ENCODE results near the gene ISCA2.
"Not testable (repeated sequence)": the region's sequence is repeated elsewhere in the genome, so short reads cannot be mapped to it uniquely, and the experiment has no call there.

The ISCA2 gene

GRCh38 chr14:74532246-74532645 lies 38.7 kb downstream of the ISCA2 start:
- no peaks in the 10 kb centered on the region for H3K36me3 ChIP-seq (ENCODE audit: insufficient read depth, low read length)
- H3K27me3 ChIP-seq (ENCODE audit: insufficient read depth, low read length) = no peaks in the 10 kb centered on the region
- WGBS = 95% methylated on average over 10 of the region's 10 CpGs
- H3K27ac ChIP-seq (ENCODE audit: low read depth, low read length) = no peak overlapping the region
- H3K4me1 ChIP-seq (ENCODE audit: insufficient read depth, low read length) = no peaks in the 10 kb centered on the region
- no peak overlapping the region for H3K9ac ChIP-seq (ENCODE audit: low read depth, low read length)
- H3K9me3 ChIP-seq (ENCODE audit: insufficient read depth, low read depth, low read length) = no peaks in the 10 kb centered on the region
- H3K4me3 ChIP-seq (ENCODE audit: low read length) = no peak overlapping the region

DNA sequence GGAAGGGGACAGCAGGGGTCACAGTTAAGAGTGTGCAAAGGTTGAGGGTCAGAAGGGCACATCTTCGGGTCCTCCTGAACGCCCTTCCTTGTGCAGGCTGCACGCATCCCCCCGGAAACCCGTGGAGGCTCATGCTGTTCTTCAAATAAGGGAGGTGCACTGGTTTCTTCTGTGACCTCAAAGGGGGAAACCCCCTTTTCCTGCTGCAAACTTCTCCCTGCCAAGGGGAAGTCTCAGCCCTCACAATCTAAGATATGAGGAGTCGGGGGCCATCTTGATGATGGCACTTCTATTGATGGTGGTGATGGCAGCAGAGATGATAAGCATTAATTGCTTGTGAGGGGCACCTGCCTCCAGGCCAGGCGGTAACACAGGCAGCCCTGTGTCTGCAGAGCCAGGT lies 40.0 kb downstream of the ISCA2 start:
- 94% methylated on average over 7 of the region's 7 CpGs for WGBS
- Histone ChIP-seq H3K36me3 (ENCODE audit: insufficient read depth, low read length) (no peaks in the 10 kb centered on the region), H3K4me3 (ENCODE audit: low read length) (no peak overlapping the region)

GRCh38 chr14:74535756-74536325 lies 42.3 kb downstream of the ISCA2 start:
- Histone ChIP-seq H3K4me1 (ENCODE audit: insufficient read depth, low read length) (no peaks in the 10 kb centered on the region), H3K9ac (ENCODE audit: low read depth, low read length) (no peak overlapping the region), H3K27me3 (ENCODE audit: insufficient read depth, low read length) (no peaks in the 10 kb centered on the region), H3K27ac (ENCODE audit: low read depth, low read length) (no peak overlapping the region), H3K36me3 (ENCODE audit: insufficient read depth, low read length) (no peaks in the 10 kb centered on the region), H3K9me3 (ENCODE audit: insufficient read depth, low read depth, low read length) (no peaks in the 10 kb centered on the region), H3K4me3 (ENCODE audit: low read length) (no peak overlapping the region)
- 84% methylated on average over 10 of the region's 10 CpGs for WGBS

More for the DNA sequence above, 40.0 kb downstream of the ISCA2 start:
- no peaks in the 10 kb centered on the region for H3K27me3 ChIP-seq (ENCODE audit: insufficient read depth, low read length)
- no peak overlapping the region for H3K9ac ChIP-seq (ENCODE audit: low read depth, low read length)
- H3K4me1 ChIP-seq (ENCODE audit: insufficient read depth, low read length) = no peaks in the 10 kb centered on the region
- H3K9me3 ChIP-seq (ENCODE audit: insufficient read depth, low read depth, low read length) = no peaks in the 10 kb centered on the region
- H3K27ac ChIP-seq (ENCODE audit: low read depth, low read length) = no peak overlapping the region

DNA sequence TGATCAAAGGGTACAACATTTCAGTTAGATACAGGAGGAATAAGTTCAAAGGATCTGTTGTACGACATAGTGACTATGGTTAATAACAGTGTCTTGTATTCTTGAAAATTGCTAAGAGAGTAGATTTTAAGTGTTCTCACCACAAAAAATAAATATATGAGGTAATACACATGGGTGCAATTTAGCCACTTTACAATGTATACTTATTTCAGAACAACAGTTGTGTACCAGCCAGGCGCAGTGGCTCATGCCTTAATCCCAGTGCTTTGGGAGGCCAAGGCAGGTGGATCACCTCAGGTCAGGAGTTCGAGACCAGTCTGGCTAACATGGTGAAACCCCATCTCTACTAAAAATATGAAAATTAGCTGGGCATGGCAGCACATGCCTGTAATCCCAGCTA lies 42.8 kb downstream of the ISCA2 start:
- WGBS = 100% methylated on average over 3 of the region's 3 CpGs
- H3K36me3 ChIP-seq (ENCODE audit: insufficient read depth, low read length) = not testable (repeated sequence)

GRCh38 chr14:74538411-74539391 lies 45.1 kb downstream of the ISCA2 start:
- Histone ChIP-seq H3K36me3 (ENCODE audit: insufficient read depth, low read length) (no peaks in the 10 kb centered on the region), H3K27me3 (ENCODE audit: insufficient read depth, low read length) (no peaks in the 10 kb centered on the region), H3K9ac (ENCODE audit: low read depth, low read length) (no peak overlapping the region), H3K27ac (ENCODE audit: low read depth, low read length) (no peak overlapping the region), H3K9me3 (ENCODE audit: insufficient read depth, low read depth, low read length) (no peaks in the 10 kb centered on the region), H3K4me3 (ENCODE audit: low read length) (no peak overlapping the region), H3K4me1 (ENCODE audit: insufficient read depth, low read length) (no peaks in the 10 kb centered on the region)
- WGBS = 92% methylated on average over 10 of the region's 11 CpGs

More for the DNA sequence above, 42.8 kb downstream of the ISCA2 start:
- H3K27me3 ChIP-seq (ENCODE audit: insufficient read depth, low read length); H3K9me3 ChIP-seq (ENCODE audit: insufficient read depth, low read depth, low read length); H3K4me1 ChIP-seq (ENCODE audit: insufficient read depth, low read length); H3K9ac ChIP-seq (ENCODE audit: low read depth, low read length); H3K27ac ChIP-seq (ENCODE audit: low read depth, low read length); H3K4me3 ChIP-seq (ENCODE audit: low read length): not testable (repeated sequence)

DNA sequence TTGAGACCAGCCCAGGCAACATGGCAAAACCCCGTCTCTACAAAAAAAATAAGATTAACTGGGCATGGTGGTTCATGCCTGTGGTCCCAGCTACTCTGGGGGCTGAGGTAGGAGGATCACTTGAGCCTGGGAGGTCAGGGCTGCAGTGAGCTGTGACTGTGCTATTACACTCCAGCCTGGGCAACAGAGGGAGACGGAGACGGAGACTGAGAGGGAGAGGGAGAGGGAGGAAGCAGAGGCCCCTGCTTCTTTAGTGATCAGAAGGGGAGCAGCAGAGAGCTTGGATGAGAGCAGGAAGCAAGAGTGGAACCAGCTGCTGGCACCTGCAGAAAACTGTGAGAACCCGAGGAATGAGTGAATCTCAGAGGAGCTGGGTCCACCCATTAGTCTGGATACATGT lies 45.9 kb downstream of the ISCA2 start:
- Histone ChIP-seq H3K27me3 (ENCODE audit: insufficient read depth, low read length) (no peaks in the 10 kb centered on the region), H3K27ac (ENCODE audit: low read depth, low read length) (no peak overlapping the region), H3K4me1 (ENCODE audit: insufficient read depth, low read length) (no peaks in the 10 kb centered on the region), H3K9me3 (ENCODE audit: insufficient read depth, low read depth, low read length) (no peaks in the 10 kb centered on the region), H3K36me3 (ENCODE audit: insufficient read depth, low read length) (no peaks in the 10 kb centered on the region), H3K9ac (ENCODE audit: low read depth, low read length) (no peak overlapping the region), H3K4me3 (ENCODE audit: low read length) (no peak overlapping the region)
- 74% methylated on average over 4 of the region's 4 CpGs for WGBS

- WGBS = 87% methylated on average over 3 of the region's 3 CpGs
- Histone ChIP-seq H3K4me1 (ENCODE audit: insufficient read depth, low read length) (no peaks in the 10 kb centered on the region), H3K27me3 (ENCODE audit: insufficient read depth, low read length) (no peaks in the 10 kb centered on the region), H3K4me3 (ENCODE audit: low read length) (no peak overlapping the region), H3K9ac (ENCODE audit: low read depth, low read length) (no peak overlapping the region), H3K9me3 (ENCODE audit: insufficient read depth, low read depth, low read length) (no peaks in the 10 kb centered on the region), H3K27ac (ENCODE audit: low read depth, low read length) (no peak overlapping the region), H3K36me3 (ENCODE audit: insufficient read depth, low read length) (no peaks in the 10 kb centered on the region)
Observed at GRCh38 chr14:74541225-74541624, 47.7 kb downstream of the ISCA2 start.

DNA sequence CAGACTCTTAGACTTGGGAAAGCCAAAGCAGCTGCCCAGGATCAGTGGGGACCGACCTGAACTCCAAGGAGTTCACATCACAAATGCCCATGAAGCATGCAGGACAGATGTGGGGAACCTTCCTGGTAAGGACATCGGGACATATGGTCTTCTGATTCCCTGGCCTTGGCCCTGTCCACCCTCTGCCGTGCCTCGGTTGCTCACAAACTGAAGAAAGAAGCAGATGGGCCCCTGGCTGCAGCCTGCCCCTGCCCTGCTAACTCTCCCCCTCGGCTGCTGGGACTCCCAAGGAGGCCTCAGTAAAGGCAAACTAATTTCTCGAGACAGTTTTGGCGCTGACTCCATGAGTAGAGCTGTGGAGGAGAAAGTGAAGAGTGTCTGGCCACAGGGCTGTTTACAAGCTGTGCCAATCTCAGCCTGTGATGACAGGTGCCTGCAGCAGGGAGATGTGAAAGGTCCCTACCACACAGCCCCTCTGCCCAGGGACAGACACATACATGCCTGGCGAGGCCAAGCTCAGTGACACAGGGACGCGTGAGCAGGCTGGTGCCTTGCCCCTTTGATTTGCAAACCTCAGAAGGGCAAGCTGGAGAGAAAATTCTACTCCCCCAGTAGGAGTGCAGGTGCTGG lies 48.6 kb downstream of the ISCA2 start:
- WGBS = 85% methylated on average over 10 of the region's 10 CpGs

GRCh38 chr14:74543771-74544438 lies 50.3 kb downstream of the ISCA2 start:
- Histone ChIP-seq H3K4me1 (ENCODE audit: insufficient read depth, low read length) (no peaks in the 10 kb centered on the region), H3K9ac (ENCODE audit: low read depth, low read length) (no peak overlapping the region), H3K27ac (ENCODE audit: low read depth, low read length) (no peak overlapping the region), H3K4me3 (ENCODE audit: low read length) (no peak overlapping the region), H3K9me3 (ENCODE audit: insufficient read depth, low read depth, low read length) (no peaks in the 10 kb centered on the region), H3K27me3 (ENCODE audit: insufficient read depth, low read length) (no peaks in the 10 kb centered on the region), H3K36me3 (ENCODE audit: insufficient read depth, low read length) (no peaks in the 10 kb centered on the region)
- WGBS = 91% methylated on average over 5 of the region's 5 CpGs

More for the DNA sequence above, 48.6 kb downstream of the ISCA2 start:
- Histone ChIP-seq H3K4me1 (ENCODE audit: insufficient read depth, low read length) (no peaks in the 10 kb centered on the region), H3K36me3 (ENCODE audit: insufficient read depth, low read length) (no peaks in the 10 kb centered on the region), H3K27me3 (ENCODE audit: insufficient read depth, low read length) (no peaks in the 10 kb centered on the region), H3K9me3 (ENCODE audit: insufficient read depth, low read depth, low read length) (no peaks in the 10 kb centered on the region), H3K4me3 (ENCODE audit: low read length) (no peak overlapping the region), H3K27ac (ENCODE audit: low read depth, low read length) (no peak overlapping the region), H3K9ac (ENCODE audit: low read depth, low read length) (no peak overlapping the region)

GRCh38 chr14:74545386-74545785 lies 51.8 kb downstream of the ISCA2 start:
- Histone ChIP-seq H3K9me3 (ENCODE audit: insufficient read depth, low read depth, low read length) (no peaks in the 10 kb centered on the region), H3K4me1 (ENCODE audit: insufficient read depth, low read length) (no peaks in the 10 kb centered on the region), H3K36me3 (ENCODE audit: insufficient read depth, low read length) (no peaks in the 10 kb centered on the region), H3K27ac (ENCODE audit: low read depth, low read length) (no peak overlapping the region), H3K27me3 (ENCODE audit: insufficient read depth, low read length) (no peaks in the 10 kb centered on the region), H3K9ac (ENCODE audit: low read depth, low read length) (no peak overlapping the region), H3K4me3 (ENCODE audit: low read length) (no peak overlapping the region)
- whole genome bisulfite sequencing = 89% methylated on average over 4 of the region's 4 CpGs

DNA sequence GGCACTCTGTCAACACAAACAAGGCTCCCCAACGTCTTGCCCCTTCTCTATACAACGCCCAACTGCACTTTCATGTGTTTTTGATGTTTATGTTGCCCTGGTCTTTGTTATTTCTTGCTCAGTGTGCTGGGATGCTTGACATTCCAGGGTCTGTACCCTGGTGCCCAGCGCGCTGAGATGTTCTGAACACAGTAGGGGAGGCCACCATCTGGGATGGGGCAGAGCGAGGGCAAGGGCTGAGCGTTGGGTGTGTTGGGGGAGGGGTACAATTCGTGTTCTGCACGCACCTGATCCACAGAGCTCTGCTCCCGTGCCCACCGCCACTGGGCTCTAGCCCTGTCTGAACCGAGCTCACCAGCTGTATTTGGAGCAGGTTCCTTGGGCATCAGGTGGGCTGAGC lies 52.9 kb downstream of the ISCA2 start:
- 64% methylated on average over 11 of the region's 11 CpGs for WGBS
- H3K36me3 ChIP-seq (ENCODE audit: insufficient read depth, low read length) = no peaks in the 10 kb centered on the region
- H3K9me3 ChIP-seq (ENCODE audit: insufficient read depth, low read depth, low read length) = no peaks in the 10 kb centered on the region
- no peak overlapping the region for H3K9ac ChIP-seq (ENCODE audit: low read depth, low read length)
- no peaks in the 10 kb centered on the region for H3K27me3 ChIP-seq (ENCODE audit: insufficient read depth, low read length)
- H3K4me3 ChIP-seq (ENCODE audit: low read length) = no peak overlapping the region
- 0 out of 2 replicates have a peak, but pooled peaks cover 3% of the 10 kb centered on the region for H3K4me1 ChIP-seq (ENCODE audit: insufficient read depth, low read length)
- no peak overlapping the region for H3K27ac ChIP-seq (ENCODE audit: low read depth, low read length)
